DOHH2 (cell line): ENCODE data around the gene KIF6.

ENCODE experiments used
- H3F3A ChIP-seq: fragments of 200-600 bp; sonication (generic), shearing (Covaris generic); 2 replicates; pipeline ENCODE4 v1.6.0; 2016; ENCODE audit warnings: antibody characterized with exemption, mild to moderate bottlenecking; ENCODE audit not compliant: control insufficient read depth, insufficient read depth
- H3K27ac ChIP-seq: fragments of 200-600 bp; sonication (generic); 2 replicates; pipeline ENCODE4 v1.5.1; 2014; ENCODE audit warnings: low read depth, mild to moderate bottlenecking, low read length, moderate library complexity
- H3K27me3 ChIP-seq: fragments of 200-600 bp; sonication (generic); 2 replicates; pipeline ENCODE4 v1.6.1; 2014; ENCODE audit warnings: mild to moderate bottlenecking, low read length, mixed read lengths; ENCODE audit not compliant: control insufficient read depth
- H3K36me3 ChIP-seq: fragments of 200-600 bp; sonication (generic); 2 replicates; pipeline ENCODE4 v1.6.1; 2014; ENCODE audit warnings: mild to moderate bottlenecking, low read length, moderate library complexity, mixed read lengths; ENCODE audit not compliant: control insufficient read depth
- H3K4me1 ChIP-seq: fragments of 200-600 bp; sonication (generic); 2 replicates; pipeline ENCODE4 v1.6.1; 2014; ENCODE audit warnings: mild to moderate bottlenecking, low read length, mixed read lengths; ENCODE audit not compliant: control insufficient read depth
- H3K4me2 ChIP-seq: fragments of 200-600 bp; sonication (generic); 2 replicates; pipeline ENCODE4 v1.6.0; 2014; ENCODE audit warnings: mild to moderate bottlenecking, low read length, moderate library complexity
- H3K4me3 ChIP-seq: fragments of 200-600 bp; sonication (generic); 2 replicates; pipeline ENCODE4 v1.5.1; 2014; ENCODE audit warnings: mild to moderate bottlenecking, low read length, mixed read lengths
- H3K79me2 ChIP-seq: fragments of 200-600 bp; sonication (generic); 2 replicates; pipeline ENCODE4 v1.6.1; 2014; ENCODE audit warnings: mild to moderate bottlenecking, low read length, mixed read lengths; ENCODE audit not compliant: control insufficient read depth
- H3K9me2 ChIP-seq: fragments of 200-600 bp; sonication (generic); replicated peaks from 2 replicates; pipeline ENCODE4 v1.6.1; 2014; ENCODE audit warnings: mild to moderate bottlenecking, low read length, mixed read lengths; ENCODE audit not compliant: control insufficient read depth
- H3K9me3 ChIP-seq: fragments of 200-600 bp; sonication (generic); 2 replicates; pipeline ENCODE4 v1.6.1; 2014; ENCODE audit warnings: antibody characterized with exemption, low read length, mixed read lengths; ENCODE audit not compliant: control insufficient read depth, insufficient read depth
- H4K20me1 ChIP-seq: fragments of 200-600 bp; sonication (generic); 2 replicates; pipeline ENCODE4 v1.6.0; 2014; ENCODE audit warnings: low read depth, mild to moderate bottlenecking, antibody characterized with exemption, low read length, moderate library complexity; ENCODE audit not compliant: control insufficient read depth, insufficient read depth
- EZH2phosphoT487 ChIP-seq: fragments of 200-600 bp; sonication (generic); IDR thresholded peaks from 2 replicates; pipeline ENCODE4 v1.6.1; 2017; ENCODE audit warnings: borderline replicate concordance, mild to moderate bottlenecking, antibody characterized with exemption, low read length, moderate library complexity, mixed read lengths
- TF ChIP-seq, protein P1 (sequence below): fragments of 200-600 bp; sonication (generic); IDR thresholded peaks from one replicate; pipeline ENCODE4 v1.5.1; 2014; ENCODE audit warnings: antibody characterized with exemption, mild to moderate bottlenecking, low read depth, low read length; ENCODE audit not compliant: poor library complexity, severe bottlenecking

The KIF6 gene

DNA sequence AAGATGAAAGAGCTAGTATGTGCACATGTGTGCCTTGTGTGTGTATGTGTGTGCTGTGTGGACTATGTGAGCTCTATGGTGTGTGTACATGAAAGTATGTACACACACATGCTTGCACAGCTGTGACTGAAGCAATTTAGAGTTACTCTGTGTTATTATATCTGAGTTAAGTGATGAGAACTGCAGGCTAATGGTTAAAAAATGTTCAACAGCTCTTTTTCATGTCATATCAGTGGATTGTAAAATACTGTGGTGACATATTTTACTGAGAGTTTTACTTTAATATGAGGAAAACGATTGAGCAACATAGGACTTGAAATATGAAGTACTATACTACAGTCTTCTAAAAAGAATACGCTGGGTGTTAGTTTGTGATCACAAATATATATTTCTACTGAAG, 207.0 kb downstream of the KIF6 start:
- H3F3A ChIP-seq, result no peaks in the 10 kb centered on the region
- no peak for TF ChIP-seq EZH2phosphoT487
- TF ChIP-seq, protein P1, sequence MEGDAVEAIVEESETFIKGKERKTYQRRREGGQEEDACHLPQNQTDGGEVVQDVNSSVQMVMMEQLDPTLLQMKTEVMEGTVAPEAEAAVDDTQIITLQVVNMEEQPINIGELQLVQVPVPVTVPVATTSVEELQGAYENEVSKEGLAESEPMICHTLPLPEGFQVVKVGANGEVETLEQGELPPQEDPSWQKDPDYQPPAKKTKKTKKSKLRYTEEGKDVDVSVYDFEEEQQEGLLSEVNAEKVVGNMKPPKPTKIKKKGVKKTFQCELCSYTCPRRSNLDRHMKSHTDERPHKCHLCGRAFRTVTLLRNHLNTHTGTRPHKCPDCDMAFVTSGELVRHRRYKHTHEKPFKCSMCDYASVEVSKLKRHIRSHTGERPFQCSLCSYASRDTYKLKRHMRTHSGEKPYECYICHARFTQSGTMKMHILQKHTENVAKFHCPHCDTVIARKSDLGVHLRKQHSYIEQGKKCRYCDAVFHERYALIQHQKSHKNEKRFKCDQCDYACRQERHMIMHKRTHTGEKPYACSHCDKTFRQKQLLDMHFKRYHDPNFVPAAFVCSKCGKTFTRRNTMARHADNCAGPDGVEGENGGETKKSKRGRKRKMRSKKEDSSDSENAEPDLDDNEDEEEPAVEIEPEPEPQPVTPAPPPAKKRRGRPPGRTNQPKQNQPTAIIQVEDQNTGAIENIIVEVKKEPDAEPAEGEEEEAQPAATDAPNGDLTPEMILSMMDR, result no peak
- no peak overlapping the region for H3K4me3 ChIP-seq
- H3K27me3 ChIP-seq, result peaks cover 3% of the 10 kb centered on the region; the same call in 1 of the 2 replicates
- no peak overlapping the region for H3K27ac ChIP-seq
- H3K4me1 ChIP-seq, result no peaks in the 10 kb centered on the region
- H3K79me2 ChIP-seq, result no peaks in the 10 kb centered on the region
- H3K9me2 ChIP-seq, result no peaks in the 10 kb centered on the region
- no peaks in the 10 kb centered on the region for H4K20me1 ChIP-seq
- H3K36me3 ChIP-seq, result no peaks in the 10 kb centered on the region
- no peak overlapping the region for H3K4me2 ChIP-seq
- no peaks in the 10 kb centered on the region for H3K9me3 ChIP-seq

DNA sequence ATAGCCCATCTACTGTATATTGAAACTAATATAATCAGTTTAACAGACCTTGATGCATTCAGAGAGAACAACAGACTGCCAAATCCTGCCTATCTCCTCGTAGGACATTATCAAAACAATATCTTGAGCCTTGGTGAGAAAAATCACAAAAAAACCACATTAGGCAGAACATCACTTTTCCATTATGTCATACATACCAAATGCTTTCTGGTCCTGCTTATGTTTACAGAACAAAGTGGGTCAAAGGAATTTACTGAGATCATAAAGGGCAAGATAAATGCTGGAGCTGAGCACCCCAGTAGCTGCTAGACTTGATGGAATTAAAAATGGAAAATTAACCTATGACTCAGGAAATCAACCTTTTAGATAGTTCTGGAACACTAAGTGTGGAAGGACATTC, 207.5 kb downstream of the KIF6 start:
- Histone ChIP-seq H3K4me2 (no peak overlapping the region), H3K27ac (no peak overlapping the region), H3F3A (no peaks in the 10 kb centered on the region), H3K36me3 (no peaks in the 10 kb centered on the region), H3K79me2 (no peaks in the 10 kb centered on the region), H3K4me1 (no peaks in the 10 kb centered on the region), H3K9me3 (no peaks in the 10 kb centered on the region), H3K4me3 (no peak overlapping the region), H3K9me2 (no peaks in the 10 kb centered on the region), H3K27me3 (peaks cover 3% of the 10 kb centered on the region; the same call in 1 of the 2 replicates), H4K20me1 (no peaks in the 10 kb centered on the region)
- TF ChIP-seq, protein P1, result no peak
- no peak for TF ChIP-seq EZH2phosphoT487

DNA sequence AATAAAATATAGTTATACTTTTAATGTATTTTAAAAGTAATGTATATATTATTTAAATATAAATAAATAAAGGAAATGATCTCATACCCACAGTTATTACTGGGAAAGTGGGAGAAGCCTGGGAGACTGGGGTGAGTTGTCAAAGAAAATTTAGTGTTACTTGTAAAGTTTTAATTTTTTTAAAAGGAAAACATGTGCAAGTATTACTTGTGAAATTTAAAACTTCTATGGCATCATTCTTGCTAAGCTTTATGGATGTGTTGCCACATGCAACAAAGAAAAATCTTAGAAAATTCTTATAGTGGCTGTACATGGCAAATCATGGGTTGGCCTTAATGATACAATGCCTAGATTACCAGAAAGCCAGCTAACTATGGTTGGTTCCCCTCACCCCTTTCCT, 208.7 kb downstream of the KIF6 start:
- no peaks in the 10 kb centered on the region for H3K9me2 ChIP-seq
- H3K27ac ChIP-seq, result no peak overlapping the region
- H3K79me2 ChIP-seq, result no peaks in the 10 kb centered on the region
- no peak overlapping the region for H3K4me3 ChIP-seq
- TF ChIP-seq, protein P1, result no peak
- TF ChIP-seq EZH2phosphoT487, result no peak
- H3K4me1 ChIP-seq, result no peaks in the 10 kb centered on the region
- no peaks in the 10 kb centered on the region for H4K20me1 ChIP-seq
- no peaks in the 10 kb centered on the region for H3F3A ChIP-seq
- peaks cover 3% of the 10 kb centered on the region; the same call in 1 of the 2 replicates for H3K27me3 ChIP-seq
- H3K36me3 ChIP-seq, result no peaks in the 10 kb centered on the region
- H3K4me2 ChIP-seq, result no peak overlapping the region
- no peaks in the 10 kb centered on the region for H3K9me3 ChIP-seq

GRCh38 chr6:39515471-39515870, 209.7 kb downstream of the KIF6 start:
- no peak overlapping the region for H3K4me2 ChIP-seq
- H4K20me1 ChIP-seq, result no peaks in the 10 kb centered on the region
- H3K36me3 ChIP-seq, result no peaks in the 10 kb centered on the region
- no peak overlapping the region for H3K4me3 ChIP-seq
- no peaks in the 10 kb centered on the region for H3K9me3 ChIP-seq
- no peaks in the 10 kb centered on the region for H3K4me1 ChIP-seq
- H3K27ac ChIP-seq, result no peak overlapping the region
- no peaks in the 10 kb centered on the region for H3K9me2 ChIP-seq
- no peak for TF ChIP-seq EZH2phosphoT487
- TF ChIP-seq, protein P1, result no peak
- no peaks in the 10 kb centered on the region for H3K79me2 ChIP-seq
- H3K27me3 ChIP-seq, result peaks cover 3% of the 10 kb centered on the region; the same call in 1 of the 2 replicates
- H3F3A ChIP-seq, result no peaks in the 10 kb centered on the region
